ENCODE results near the gene TAF5L.
A peak's percentile ranks its signal among the peaks of the same experiment; 100 is the strongest.
"Not testable (repeated sequence)": the region's sequence is repeated elsewhere in the genome, so short reads cannot be mapped to it uniquely, and the experiment has no call there.

The TAF5L gene

DNA sequence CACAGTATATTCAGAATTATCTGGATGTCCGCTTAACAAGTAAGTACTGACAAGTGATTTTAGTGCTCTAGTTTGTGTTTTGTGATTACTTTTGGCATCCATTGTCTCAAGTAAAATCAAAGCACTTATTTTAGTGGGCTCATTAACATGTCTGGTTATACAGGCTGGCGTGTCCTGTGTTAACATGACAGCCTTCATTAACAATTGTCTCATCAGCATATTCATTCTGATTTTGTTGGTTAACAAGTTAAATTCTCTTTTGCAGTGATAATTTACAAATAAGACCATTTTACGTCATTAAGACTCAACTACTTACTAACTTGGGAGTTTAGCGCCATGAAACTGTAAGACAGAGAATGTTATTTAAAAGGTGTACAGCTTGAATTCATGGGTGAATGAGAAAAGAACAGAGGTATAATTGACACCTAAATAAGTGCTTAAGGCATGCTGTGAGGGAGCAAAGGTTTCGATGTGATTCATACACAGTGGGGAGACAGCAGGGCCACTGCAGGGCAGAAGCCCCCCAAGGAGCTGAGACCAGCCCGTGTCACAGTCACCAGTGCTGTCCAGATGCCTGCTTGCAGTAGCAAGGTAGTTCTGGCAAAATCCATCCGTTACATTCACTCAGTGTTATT, 22.4 kb downstream of the TAF5L start:
- DNase-seq, result no peak

DNA sequence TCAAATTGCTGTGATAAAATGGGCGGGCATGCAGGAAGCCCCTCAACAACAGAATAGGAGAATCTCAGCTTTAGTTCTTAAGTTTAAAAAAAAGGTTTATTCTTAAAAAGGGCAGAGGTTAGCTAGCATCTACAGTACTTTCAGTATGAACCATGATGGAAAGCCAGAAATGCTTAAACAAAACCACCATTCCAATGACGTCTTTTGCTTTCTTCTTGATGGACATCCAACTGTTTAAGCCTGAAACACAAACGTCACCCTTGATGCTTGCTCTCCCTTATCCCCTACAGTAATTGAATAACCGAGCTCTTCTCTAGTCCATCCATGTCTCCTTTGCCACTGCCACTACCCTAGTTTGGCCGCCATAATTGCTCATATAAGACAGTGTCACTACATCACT, 25.7 kb downstream of the TAF5L start:
- no peak for DNase-seq

DNA sequence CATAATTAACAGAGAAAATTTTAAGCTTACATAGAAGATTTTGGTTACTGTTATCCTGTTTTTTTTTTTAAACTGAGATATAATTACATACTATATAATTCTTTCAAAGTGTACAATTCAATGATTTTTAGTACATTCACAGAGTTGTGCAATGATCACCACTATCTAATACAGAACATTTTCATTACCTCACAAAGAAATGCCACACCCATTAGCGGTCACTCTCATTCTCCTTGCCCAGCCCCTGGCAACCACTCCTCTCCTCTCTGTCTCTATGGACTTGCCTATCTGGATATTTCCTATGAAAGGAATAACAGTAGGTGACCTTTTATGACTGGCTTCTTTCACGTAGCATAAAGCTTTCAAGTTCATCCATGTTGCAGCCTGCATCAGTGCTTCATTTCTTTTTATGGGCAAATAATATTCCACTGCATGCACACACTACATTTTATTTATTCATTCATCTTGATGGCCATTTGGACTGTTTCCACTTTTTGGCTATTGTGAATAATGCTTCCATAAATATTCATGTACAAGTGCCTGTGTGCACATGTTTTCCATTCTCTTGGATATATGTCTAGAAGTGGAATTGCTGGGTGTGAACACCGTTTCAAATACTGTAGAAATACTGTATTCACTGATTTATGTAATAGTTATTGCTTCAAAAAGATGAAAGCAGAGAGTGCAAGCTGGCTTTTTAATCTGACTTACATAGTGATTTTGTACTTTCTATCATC, 26.5 kb downstream of the TAF5L start:
- no peak for DNase-seq

DNA sequence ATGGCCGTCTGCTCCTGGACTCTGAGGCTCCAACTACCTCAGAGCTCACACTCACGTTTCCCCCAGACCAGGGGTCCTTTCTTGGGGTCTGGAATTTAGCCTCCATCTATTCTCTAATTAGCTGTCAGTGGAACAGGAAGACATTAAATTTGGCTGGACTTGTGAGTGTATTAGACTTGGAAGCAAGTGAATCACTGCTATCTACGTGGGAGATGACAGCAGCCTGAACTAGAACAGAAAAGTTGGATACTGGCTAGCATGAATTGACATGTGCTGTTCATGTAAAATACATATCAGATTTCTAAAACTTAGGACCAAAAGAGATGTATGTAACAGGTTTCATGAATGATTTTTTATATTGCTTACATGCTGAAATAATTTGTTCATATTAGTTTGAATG, 28.0 kb downstream of the TAF5L start:
- no peak for DNase-seq

DNA sequence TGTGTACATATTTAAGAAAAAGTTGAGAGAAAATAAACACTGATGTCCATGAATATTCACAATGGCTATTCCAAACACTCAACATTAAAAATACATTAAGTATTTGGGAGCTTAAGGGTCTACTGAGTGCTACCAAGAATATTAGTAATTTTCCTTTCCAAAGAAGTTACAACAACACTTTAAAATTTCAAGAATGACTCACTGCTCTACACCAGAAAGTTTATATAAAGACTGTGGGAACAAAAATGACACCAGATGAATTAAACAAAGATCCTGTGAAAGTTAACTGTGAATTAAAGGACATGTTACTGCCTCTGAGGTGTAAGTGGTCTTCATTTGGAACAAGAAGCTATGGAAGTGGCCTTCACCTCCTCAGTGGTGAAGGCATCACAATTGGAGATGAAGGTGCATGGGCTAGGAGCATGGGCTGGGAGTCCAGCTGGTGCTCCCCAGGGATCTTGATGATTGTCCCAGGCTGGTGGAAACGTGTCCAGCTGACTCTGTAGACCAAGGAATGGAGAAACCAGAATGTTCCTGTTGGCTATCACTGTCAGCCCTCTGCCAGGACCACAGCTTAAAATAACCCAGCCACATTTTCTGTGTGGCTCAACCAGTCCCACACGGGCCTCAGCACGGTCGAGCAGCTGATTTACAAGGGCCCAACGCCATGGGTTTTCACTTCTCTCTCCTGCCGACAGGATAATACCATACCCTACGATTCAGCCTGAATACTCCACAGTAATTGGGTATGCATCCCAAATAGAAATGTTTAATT, 28.8 kb downstream of the TAF5L start:
- DNase-seq, result peak; percentile 36 to 63 (median 48)

DNA sequence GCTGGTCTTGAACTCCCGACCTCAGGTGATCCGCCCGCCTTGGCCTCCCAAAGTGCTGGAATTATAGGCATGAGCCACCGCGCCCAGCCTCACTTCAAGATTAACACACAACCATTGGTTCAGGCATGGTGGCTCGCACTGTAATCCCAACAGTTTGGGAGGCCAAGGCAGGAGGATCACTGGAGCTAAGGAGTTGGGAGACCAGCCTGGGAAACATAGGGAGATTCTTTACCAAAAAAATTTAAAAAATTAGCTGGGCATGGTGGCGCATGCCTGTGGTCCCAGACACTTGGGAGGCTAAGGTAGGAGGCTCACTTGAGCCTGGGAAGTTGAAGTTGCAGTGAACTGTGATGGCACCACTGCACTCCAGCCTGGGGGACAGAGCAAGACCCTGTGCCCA, 30.0 kb downstream of the TAF5L start:
- DNase-seq, result not testable (repeated sequence)

DNA sequence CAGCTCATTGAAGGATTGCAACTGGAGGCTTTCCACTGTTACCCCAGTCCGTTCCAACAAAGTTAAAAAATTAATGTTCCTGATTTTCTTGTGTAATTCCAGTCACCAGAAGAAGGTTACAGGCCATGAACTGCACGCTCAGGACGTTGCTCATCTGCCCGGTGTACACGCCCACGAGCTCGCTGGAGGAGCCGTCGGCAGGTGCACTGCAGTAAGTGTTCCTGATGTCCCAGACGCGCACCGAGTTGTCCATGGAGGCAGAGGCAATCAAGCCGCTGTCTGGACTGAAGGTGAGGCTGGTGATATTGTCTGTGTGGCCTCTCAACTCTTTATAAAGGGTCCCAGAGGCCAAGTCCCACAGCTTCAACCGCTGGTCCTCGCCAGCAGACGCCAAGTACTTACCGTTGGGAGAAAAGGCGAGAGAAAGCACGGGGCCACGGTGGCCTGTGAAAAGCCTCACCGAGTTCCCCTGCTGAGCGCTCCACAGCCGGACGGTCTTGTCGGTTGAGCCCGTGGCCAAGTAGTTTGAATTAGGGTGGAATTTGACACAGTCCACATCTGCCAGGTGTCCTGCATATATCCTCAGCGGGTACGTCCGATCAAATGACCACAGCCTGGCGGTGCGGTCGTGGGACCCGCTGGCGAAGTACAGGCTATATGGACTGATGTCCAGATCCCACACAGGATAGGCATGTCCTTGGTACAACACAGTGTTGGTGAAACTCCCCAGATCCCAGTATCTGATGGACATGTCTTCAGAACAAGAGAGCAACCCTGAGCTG, 31.5 kb downstream of the TAF5L start:
- DNase-seq, result no peak

DNA sequence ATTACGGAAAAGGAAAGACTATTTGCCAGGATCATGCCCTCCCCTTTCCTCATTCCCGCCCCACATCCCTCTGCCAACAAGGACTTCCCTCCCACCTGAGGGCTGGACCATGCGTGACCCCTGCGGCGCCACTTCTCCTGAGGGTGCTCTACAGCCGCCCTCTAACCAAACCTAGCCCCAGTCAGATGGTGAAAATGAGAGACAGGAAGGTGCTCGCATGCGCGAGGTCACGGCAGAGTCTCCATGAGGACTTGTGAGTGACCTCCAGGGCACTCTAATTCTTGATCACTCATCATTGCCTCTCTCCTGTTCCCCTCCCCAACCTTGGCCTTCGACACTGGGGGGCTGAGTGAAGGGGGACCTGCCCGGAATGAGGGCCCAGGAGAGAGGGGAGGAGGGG, 32.1 kb downstream of the TAF5L start:
- DNase-seq, result no peak

DNA sequence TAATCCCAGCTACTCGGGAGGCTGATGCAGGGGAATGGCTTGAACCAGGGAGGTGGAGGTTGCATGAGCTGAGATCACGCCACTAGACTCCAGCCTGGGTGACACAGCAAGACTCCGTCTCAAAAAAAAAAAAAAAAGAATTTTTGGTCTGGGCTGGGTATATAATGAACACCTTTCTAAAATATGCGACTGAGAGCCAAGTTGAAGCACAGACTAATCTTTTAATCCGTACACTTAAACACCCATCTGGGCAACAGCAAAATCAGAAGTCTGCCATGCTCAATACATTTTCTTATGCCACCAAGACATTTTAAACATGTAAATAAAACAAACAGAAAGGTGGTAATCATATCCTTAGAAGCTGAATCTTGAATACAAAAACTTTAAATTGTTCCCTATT, 35.8 kb downstream of the TAF5L start:
- no peak for DNase-seq

DNA sequence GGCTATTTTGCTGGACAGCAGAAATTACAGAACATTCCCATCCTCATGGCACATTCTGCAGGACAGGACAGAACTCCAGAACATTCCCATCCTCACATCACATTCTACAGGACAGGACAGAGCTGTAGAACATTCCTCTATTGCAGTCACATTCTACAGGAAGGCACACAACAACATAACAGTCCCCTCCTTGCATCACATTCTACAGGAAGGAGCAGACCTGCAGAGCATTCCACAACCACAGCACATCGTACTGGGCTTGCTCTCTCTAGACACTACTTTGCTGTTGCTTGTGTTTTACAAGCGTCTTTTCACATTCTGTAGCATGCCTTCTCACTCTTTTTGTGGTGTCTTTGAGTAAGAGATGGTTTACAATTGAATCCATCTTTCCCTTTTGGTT, 40.6 kb downstream of the TAF5L start:
- DNase-seq, result no peak

DNA sequence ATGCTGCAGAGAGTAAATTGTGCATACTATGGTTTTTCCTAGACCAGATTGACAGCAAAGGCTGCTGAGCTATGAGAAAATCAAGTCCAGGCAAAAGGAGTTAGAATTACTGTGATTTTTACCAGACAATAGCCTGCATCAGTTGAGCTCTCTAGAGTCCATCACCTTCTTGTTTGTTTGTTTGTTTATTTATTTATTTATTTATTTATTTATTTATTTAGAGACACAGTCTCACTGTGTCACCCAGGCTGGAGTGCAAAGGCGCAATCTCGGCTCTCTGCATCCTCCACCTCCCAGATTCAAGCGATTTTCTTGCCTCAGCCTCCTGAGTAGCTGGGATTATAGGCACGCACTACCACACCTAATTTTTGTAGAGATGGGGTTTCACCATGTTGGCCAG, 43.2 kb downstream of the TAF5L start:
- peak in 2 of 4 experiments; percentile 35 to 50 for DNase-seq

DNA sequence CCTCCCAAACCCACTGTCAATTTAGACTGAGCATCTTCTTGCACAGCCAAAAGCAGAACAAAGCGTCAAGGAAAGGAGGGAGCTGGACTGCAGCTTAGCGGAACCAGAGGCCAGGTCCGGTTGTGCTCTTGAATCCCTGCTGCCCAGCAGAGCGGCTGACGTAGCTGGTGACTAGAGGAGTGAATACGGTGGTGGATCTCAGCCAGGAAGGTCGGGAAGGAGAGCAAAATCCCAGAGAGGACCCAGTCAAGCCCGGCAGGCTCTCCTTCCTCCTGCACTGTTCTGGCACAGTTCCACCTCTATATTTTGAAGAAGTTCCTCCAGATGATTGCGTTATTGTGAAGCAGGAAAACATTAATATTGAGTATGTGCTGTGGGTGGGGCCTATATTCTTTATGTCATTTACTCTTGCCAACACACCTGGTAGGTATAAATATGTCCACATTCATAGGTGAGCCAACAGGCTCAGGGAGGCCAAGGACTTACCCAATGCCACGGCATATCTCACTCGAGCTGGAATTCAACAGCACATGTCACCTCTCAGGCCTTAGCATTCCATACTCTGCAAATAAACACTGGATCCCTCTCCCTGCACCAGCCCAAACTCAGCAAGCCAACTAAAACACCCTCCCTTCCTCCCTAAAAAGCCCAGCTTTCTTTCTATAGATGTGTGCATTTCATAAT, 43.8 kb downstream of the TAF5L start:
- DNase-seq, result peak; percentile 69 to 81 (median 77)

DNA sequence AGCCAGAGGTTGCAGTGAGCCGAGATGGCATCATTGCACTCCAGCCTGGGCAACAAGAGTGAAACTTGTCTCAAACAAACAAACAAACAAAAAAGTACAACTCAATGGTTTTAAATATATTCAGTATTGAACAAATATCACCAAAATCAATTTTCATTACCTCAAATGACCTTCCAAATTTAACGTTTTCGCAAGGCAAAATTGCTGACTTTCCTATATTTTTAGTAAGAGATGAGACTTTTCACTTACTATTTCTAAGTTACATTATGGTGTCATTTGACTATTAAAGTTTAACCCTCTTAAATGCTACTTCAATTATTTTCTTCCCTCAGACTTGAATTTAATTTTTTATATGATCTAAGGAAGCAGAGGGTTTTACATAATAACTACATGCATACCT, 44.4 kb downstream of the TAF5L start:
- DNase-seq, result no peak

DNA sequence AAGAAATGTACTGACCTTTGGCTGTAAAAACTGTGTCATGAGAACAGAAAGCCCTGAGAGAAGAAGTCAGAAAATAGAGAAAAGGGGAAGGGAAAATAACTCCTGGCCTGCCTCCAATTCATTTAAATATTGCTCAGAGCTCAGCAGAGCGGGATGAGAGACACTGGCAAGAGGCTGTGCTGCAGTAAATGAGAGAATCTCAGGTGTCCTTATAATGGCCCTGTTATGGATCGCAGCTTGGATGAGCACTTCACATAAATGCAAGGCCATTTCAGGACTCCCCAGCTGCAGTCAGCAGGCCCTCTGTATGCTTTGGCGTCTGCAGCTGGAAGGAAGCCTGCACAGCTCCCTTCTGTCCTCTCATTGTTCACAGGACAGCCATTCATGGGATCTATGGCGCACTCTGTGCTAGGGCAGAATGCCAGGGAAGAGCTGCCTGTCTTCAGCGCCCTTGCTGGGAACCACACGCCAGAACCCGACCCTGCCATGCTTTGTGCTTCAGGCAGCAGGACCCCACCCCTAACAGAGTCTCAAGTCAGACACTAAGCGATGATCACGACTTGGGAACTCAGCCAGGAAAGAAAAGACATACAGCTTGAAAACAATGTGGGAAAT, 46.8 kb downstream of the TAF5L start:
- DNase-seq, result peak; percentile 73 to 86 (median 82)

DNA sequence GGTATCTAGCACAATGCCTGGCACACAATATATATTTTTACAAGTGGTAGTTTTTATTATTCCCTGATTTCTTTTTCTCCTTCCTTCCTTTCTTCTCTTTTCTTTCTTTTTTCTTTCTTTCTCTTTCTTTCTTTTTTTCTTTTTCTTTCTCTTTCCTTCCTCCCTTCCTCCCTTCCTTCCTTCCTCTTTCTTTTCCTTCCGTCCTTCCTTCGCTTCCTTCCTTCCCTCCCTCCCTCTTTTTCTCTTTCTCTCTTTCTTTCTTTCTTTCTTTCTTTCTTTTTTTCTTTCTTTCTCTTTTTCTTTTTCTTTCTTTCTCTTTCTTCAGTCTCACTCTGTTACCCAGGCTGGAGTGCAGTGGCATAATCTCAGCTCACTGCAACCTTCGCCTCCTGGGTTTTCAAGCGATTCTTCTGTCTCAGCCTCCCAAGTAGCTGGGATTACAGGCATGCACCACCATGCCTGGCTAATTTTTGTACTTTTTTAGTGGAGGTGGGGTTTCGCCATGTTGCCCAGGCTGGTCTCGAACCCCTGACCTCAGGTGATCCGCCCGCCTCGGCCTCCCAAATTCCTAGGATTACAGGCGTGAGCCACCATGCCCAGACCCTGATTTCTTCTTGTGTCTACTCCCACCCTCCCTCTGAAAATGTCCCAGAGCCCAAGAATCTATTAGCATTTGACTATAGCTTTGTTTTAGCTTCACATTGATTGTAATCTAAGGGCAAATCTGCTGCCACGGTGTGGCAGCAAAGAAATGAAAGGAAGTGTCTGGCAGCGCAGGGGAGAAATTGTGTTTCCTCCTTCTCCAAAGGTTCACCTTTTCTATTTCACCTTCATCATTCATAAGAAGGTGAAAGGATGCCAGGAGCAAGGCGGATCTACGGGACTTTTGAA, 47.5 kb downstream of the TAF5L start:
- no peak for DNase-seq

DNA sequence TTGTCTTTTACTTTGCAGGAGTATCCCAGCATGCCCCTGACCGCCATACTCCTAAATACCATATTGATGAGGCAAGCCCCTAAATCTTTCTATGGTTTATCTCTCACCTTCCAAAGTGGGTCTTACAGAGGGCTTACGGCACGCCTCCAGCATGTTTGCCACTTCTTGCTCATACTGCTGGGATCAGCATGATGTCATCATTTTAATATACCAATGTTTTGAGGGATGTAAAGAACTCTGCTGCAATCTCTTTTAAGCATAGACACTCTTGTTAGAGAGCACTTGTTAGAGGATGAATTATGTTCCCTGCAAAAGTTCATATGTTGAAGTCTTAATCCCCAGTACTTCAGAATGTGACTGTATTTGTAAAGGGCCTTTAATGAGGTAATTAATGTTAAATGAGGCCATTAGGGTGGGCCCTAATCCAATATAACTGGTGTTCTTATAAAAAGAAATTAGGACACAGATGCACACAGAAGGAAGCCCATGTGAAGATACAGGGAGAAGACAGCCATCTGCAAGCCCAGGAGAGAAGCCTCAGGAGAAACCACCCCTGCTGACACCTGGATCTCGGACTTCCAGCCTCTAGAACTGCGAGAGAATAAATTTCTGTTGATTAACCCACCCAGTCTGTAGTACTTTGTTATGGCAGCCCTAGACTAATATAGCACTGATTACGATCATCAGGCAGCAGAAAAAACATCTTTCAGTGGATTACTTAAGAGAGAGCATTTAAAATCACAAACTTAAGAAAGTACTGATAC, 51.1 kb downstream of the TAF5L start:
- no peak for DNase-seq

DNA sequence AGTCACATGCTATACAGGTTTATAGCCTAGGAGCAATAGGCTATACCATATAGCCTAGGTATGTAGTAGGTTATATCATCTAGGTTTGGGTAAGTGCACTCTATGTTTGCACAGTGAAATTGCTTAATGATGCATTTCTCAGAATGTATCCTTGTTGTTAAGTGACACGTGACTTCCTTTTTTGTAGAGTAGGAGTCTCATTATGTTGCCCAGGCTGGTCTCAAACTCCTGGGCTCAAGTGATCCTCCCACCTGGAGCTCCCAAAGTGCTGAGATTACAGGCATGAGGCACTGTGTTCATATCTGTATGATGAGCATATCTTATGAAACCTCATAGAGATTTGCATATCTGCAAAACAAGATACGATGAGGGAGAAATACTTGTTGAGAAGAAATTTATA, 53.6 kb downstream of the TAF5L start:
- DNase-seq, result peak; percentile 39 to 75 (median 56)

DNA sequence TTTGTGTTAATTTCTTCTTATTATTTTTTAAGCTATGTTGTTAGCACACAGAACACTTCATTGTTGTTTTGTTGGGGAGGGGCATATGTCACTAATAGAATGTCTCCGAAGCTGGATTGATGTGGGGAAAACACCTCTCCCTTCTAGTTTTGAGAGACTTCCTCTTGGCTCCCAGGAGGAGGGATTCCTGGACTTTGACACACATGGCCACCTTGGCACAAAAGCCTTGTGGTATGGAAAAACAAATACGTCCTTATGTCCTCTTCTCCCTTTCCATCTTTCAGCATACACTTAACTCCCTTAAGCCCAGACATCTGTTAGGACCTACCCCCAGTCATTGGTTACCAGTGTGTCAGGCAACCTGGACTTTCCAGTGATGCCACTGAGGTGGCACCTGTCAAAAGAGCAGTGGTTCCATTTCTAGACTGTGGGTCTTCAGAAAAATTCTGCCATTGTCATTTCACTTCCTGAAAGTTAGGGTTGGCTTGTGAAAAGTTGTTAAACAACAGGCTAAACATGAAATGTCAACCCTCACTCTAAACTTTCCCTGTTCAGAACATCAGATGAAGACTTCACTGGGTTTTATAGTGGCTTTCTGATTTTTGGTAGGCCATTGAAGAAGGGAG, 54.9 kb downstream of the TAF5L start:
- DNase-seq, result no peak

DNA sequence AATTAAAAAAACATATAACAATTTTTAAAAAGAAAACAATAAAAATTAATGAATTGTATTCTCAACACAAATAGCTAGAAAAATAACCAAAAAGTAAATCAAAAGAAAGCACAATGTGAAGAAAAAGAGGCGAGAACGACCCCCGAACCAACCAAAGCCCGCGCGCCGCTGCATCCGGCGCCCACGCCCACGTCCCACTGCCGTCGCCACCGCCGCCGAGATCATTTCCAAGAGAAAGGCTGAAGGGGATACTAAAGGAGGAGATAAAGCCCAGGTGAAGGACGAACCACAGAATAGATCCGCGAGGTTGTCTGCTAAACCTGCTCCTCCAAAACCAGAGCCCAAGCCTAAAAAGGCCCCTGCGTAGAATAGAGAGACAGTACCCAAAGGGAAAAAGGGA, 55.6 kb downstream of the TAF5L start:
- no peak for DNase-seq
